Measurements from ENCODE around the gene NEK8. TPM values are rescaled to one million over a fixed set of nuclear protein-coding genes. Genes with fewer than 3 reads are reported as not detected.

NEK8 gene
- total and polyA plus RNA-seq, 2 of the 8 experiments (the other 6 are each of a cell fraction or from before 2014, with no cell fraction given): 14.9 to 23.3 TPM

GRCh38 chr17:28716740-28717577 lies 11.6 kb upstream of the NEK8 start:
- H2BK20ac ChIP-seq (ENCODE audit: low read length): no peak overlapping the region
- peaks cover 13% of the 10 kb centered on the region; the same call in 1 of the 2 replicates for H3K79me1 ChIP-seq (ENCODE audit: low read depth, low read length)
- no peak; a peak in 1 of 3 replicates for TF ChIP-seq POLR2A (IDR thresholded peaks at IDR 0.05; ENCODE audit: control extremely low read depth in 1 of 2, low read depth in 2 of 2, low read length in 2 of 2)
- no peak for TF ChIP-seq CEBPB (IDR thresholded peaks at IDR 0.05; ENCODE audit: low read depth, low read length)
- peak in 1 of 2 experiments; percentile 20; a peak in 1 of 4 replicates for TF ChIP-seq HDAC2 (IDR thresholded peaks at IDR 0.05; ENCODE audit: borderline replicate concordance in 1 of 2, low read depth in 2 of 2, low read length in 2 of 2)
- no peak for TF ChIP-seq SIX5 (IDR thresholded peaks at IDR 0.05; ENCODE audit: low read depth, low read length)
- no peak for TF ChIP-seq PHF8 (conservative IDR thresholded peaks at IDR 0.05; ENCODE audit: low read depth, low read length)
- no peak for TF ChIP-seq TAF7 (optimal IDR thresholded peaks at IDR 0.05; ENCODE audit: borderline replicate concordance, low read depth, low read length)
- TF ChIP-seq MAFK (IDR thresholded peaks at IDR 0.05; ENCODE audit: low read depth, low read length): no peak
- TF ChIP-seq KDM4A (IDR thresholded peaks at IDR 0.05; ENCODE audit: low read depth, low read length, severe bottlenecking): peak; percentile 48
- FAIRE-seq: no peak
- peak overlapping the region; percentile 74 to 92 (median 80) for H3K9ac ChIP-seq (replicated peaks in 1 of 4; ENCODE audit: extremely low read depth in 1 of 4, low read depth in 3 of 4, low read length in 3 of 4)
- peak overlapping the region; percentile 86 to 87 for H3K4me2 ChIP-seq (ENCODE audit: insufficient read depth in 1 of 2, low read depth in 2 of 2, low read length in 2 of 2)
- H2AK5ac ChIP-seq (ENCODE audit: low read depth, low read length): peak overlapping the region; percentile 76; the same call in 1 of the 2 replicates
- H3K23me2 ChIP-seq (ENCODE audit: low read depth, low read length): peaks cover 25% of the 10 kb centered on the region
- H3K36me3 ChIP-seq (ENCODE audit: control insufficient read depth in 2 of 4, insufficient read depth in 4 of 4, low read length in 3 of 4): peaks cover 11 to 36% (median 24%) of the 10 kb centered on the region in 4 experiments; a peak in 7 of 8 replicates
- peak overlapping the region; percentile 87; the same call in 1 of the 2 replicates for H2BK5ac ChIP-seq (ENCODE audit: low read depth, low read length)
- peak overlapping the region; percentile 77 for H3K27ac ChIP-seq (ENCODE audit: low read depth, low read length)
- POLR2A ChIA-PET (ENCODE audit: partially characterized antibody): interaction anchor here (0.7 to 10.5 kb wide), 13 partner anchors 7 to 1192 kb away, joined by 3 to 258 read pairs (median 4); partner anchors contain the start of genes NEK8, PHF12, RPL23A and TLCD1
- no peak overlapping the region for H3K14ac ChIP-seq (ENCODE audit: insufficient read length)
- H3K27me3 ChIP-seq (replicated peaks in 1 of 4; ENCODE audit: control insufficient read depth in 3 of 4, extremely low read depth in 1 of 4, insufficient read depth in 3 of 4, low read length in 3 of 4): no peaks in the 10 kb centered on the region
- no peak overlapping the region; the same call in 1 of the 2 replicates for H2AFZ ChIP-seq (ENCODE audit: low read length)
- CTCF ChIA-PET (ENCODE audit: partially characterized antibody): interaction anchor here (0.6 to 2.9 kb wide), 10 partner anchors 8 to 185 kb away, joined by 3 to 20 read pairs (median 4); partner anchors contain the start of gene TLCD1
- peak overlapping the region; percentile 26 for H4K5ac ChIP-seq (ENCODE audit: insufficient read length, low read depth, low read length)
- H3K4ac ChIP-seq (replicated peaks; ENCODE audit: insufficient read length, low read depth, low read length): no peak overlapping the region
- peak overlapping the region; percentile 88; the same call in 1 of the 2 replicates for H2BK15ac ChIP-seq (ENCODE audit: low read length)
- WGBS, 2 experiments (ENCODE audit: extremely low coverage in 1 of 2, insufficient coverage in 1 of 2, insufficient read length in 1 of 2, insufficient replicate concordance in 2 of 2, low coverage in 1 of 2, low lambda C conversion rate in 2 of 2, missing lambda C conversion rate in 1 of 2): 2% methylated on average over 58 of the region's 63 CpGs; no CpG with 5 or more reads in 1 of the 2 experiments
- H3K79me2 ChIP-seq (ENCODE audit: control insufficient read depth in 1 of 2, insufficient read depth in 2 of 2, low read length in 2 of 2): peaks cover 8 to 40% of the 10 kb centered on the region in 2 experiments
- H2BK120ac ChIP-seq (replicated peaks; ENCODE audit: low read depth, low read length): no peak overlapping the region
- no peak overlapping the region; the same call in 1 of the 2 replicates for H2BK12ac ChIP-seq (ENCODE audit: low read depth, low read length)
- peak overlapping the region; percentile 88 for H3K18ac ChIP-seq (ENCODE audit: extremely low read depth, low read length)
- H4K8ac ChIP-seq (ENCODE audit: extremely low read depth, insufficient read depth, low read length): peak overlapping the region; percentile 90; the same call in 1 of the 2 replicates
- DNase-seq (ENCODE audit: low read depth in 1 of 2, low spot score in 2 of 2): no peak
- peak overlapping the region; percentile 88 to 99 (median 96) for H3K4me3 ChIP-seq (ENCODE audit: extremely low read depth in 1 of 4, insufficient read depth in 2 of 4, low read depth in 3 of 4, low read length in 4 of 4)
- H3K4me1 ChIP-seq (replicated peaks in 1 of 4; ENCODE audit: control insufficient read depth in 3 of 4, insufficient read depth in 4 of 4, low read length in 3 of 4): peaks cover 5 to 15% (median 10%) of the 10 kb centered on the region in 4 experiments; a peak in 6 of 7 replicates
- H3K23ac ChIP-seq (ENCODE audit: insufficient read length): no peak overlapping the region
- H4K91ac ChIP-seq (replicated peaks; ENCODE audit: insufficient read length, low read length): peak overlapping the region; percentile 79
- peak overlapping the region; percentile 74 for H3K56ac ChIP-seq (replicated peaks; ENCODE audit: insufficient read length, low read depth, low read length)
- peaks cover 0 to 18% of the 10 kb centered on the region in 2 experiments for H4K20me1 ChIP-seq (replicated peaks in 1 of 2; ENCODE audit: control insufficient read depth in 1 of 2, insufficient read depth in 2 of 2, low read length in 2 of 2)
- no peaks in the 10 kb centered on the region for H3K9me3 ChIP-seq (ENCODE audit: insufficient read depth in 2 of 2, low read depth in 1 of 2, low read length in 1 of 2)
